Natural killer cell (primary cell): Measurements from ENCODE around the gene OR5B2. TPM values are rescaled to one million over a fixed set of nuclear protein-coding genes. Genes with fewer than 3 reads are reported as not detected.

ENCODE experiments used
- ATAC-seq, 3 donors: fragments of 150-1000 bp in 2 of 3; fragments of 200-7000 bp in 1 of 3; cut with Tn5 transposase; 1 replicate in 1 of 3; 2 replicates in 2 of 3; pipeline ENCODE4 v1.10.0; 2021; ENCODE audit warnings: mild to moderate bottlenecking in 2 of 3, moderate library complexity in 2 of 3
- DNase-seq, 2 donors: peaks; one replicate each; pipeline versions ENCODE4 v3.0.0 to v3.0.0-alpha.2; 2013 to 2021; ENCODE audit warnings: mixed read lengths in 1 of 2
- H3K27ac ChIP-seq: one replicate; pipeline ENCODE4 v1.5.1; 2013; ENCODE audit warnings: mild to moderate bottlenecking, low read length
- H3K27me3 ChIP-seq: one replicate; pipeline ENCODE4 v1.6.1; 2013; ENCODE audit warnings: low read length; ENCODE audit not compliant: control insufficient read depth, insufficient read depth
- H3K36me3 ChIP-seq: one replicate; pipeline ENCODE4 v1.6.1; 2013; ENCODE audit warnings: low read length; ENCODE audit not compliant: control insufficient read depth, insufficient read depth
- H3K4me1 ChIP-seq: one replicate; pipeline ENCODE4 v1.6.1; 2013; ENCODE audit warnings: low read length; ENCODE audit not compliant: control insufficient read depth, insufficient read depth
- H3K4me3 ChIP-seq: one replicate; pipeline ENCODE4 v1.5.1; 2013; ENCODE audit warnings: low read length
- H3K9me3 ChIP-seq: one replicate; pipeline ENCODE4 v1.6.1; 2013; ENCODE audit warnings: low read length; ENCODE audit not compliant: control insufficient read depth, insufficient read depth
- H3K27ac Mint-ChIP-seq, 2 donors: one replicate each; pipeline ENCODE4 v1.8.0; 2022; ENCODE audit warnings: mild to moderate bottlenecking in 2 of 2, mixed read lengths in 2 of 2, moderate library complexity in 1 of 2
- H3K27me3 Mint-ChIP-seq, 2 donors: one replicate each; pipeline ENCODE4 v1.8.0; 2022; ENCODE audit warnings: low read depth in 2 of 2, mixed read lengths in 2 of 2
- H3K36me3 Mint-ChIP-seq: one replicate; pipeline ENCODE4 v1.8.0; 2022; ENCODE audit warnings: mixed read lengths
- H3K4me1 Mint-ChIP-seq, 2 donors: one replicate each; pipeline ENCODE4 v1.8.0; 2022; ENCODE audit warnings: mixed read lengths in 2 of 2
- H3K4me3 Mint-ChIP-seq: one replicate; pipeline ENCODE4 v1.8.0; 2022; ENCODE audit warnings: mild to moderate bottlenecking, moderate library complexity, mixed read lengths
- H3K9me3 Mint-ChIP-seq, 2 donors: one replicate each; pipeline ENCODE4 v1.8.0; 2022; ENCODE audit warnings: mixed read lengths in 2 of 2
- WGBS: methylation state at CpG from one replicate; pipeline ENCODE4 v1.1.7; 2013; ENCODE audit warnings: missing lambda C conversion rate; ENCODE audit not compliant: insufficient coverage; 5-methylcytosine and 5-hydroxymethylcytosine counted together
- intact Hi-C: fragments of 100-400 bp; cut with micrococcal nuclease; formaldehyde crosslinking; loops from one replicate; pipeline ENCODE4 v1.14.2; 2022
- total RNA-seq, 4 donors: library from RNA; stranded (reverse); fragments of 120-200 nt in 1 of 4; gene quantifications; one replicate each; pipeline versions ENCODE4 v1.2.3 to v1.2.4, GENCODE V29; 2013 to 2022
- TF ChIP-seq, protein P1 (sequence below): fragments of 200-600 bp; IDR thresholded peaks from one replicate; pipeline ENCODE4 v1.8.0; 2022; ENCODE audit warnings: antibody characterized with exemption

Gene OR5B2
- total RNA-seq, 3 donors from 2014 or later (not counting 1 experiment from before 2014, with no cell fraction given): not detected

DNA sequence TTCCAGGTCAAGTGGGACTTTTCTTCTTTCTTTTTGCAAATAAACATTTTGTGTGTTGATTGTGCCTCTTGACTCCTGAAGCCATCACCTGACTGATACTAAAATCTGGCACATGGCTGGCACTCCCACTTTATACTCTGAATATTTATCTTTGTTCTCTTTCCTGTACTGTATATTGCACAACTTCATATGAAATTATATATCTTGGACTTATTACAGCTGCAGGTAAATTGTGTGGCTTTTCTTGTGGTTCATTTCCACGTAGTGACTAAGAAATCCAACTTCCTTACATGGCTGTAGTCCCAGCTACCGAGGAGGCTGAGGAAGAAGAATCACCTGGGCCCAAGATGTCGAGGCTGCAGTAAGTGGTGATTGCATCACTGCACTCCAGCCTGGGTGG lies 37.8 kb upstream of the OR5B2 start:
- ATAC-seq (no peak), DNase-seq (no peak)
- Mint-ChIP-seq H3K9me3 (peaks cover 0 to 4% of the 10 kb centered on the region in 2 donors), H3K36me3 (no peaks in the 10 kb centered on the region), H3K4me3 (no peak overlapping the region), H3K27me3 (peaks cover 6 to 7% of the 10 kb centered on the region in 2 donors), H3K27ac (no peak overlapping the region), H3K4me1 (no peaks in the 10 kb centered on the region)
- intact Hi-C loops: no loop called here
- H3K9me3 ChIP-seq: no peaks in the 10 kb centered on the region
- no peaks in the 10 kb centered on the region for H3K4me1 ChIP-seq
- no peak overlapping the region for H3K4me3 ChIP-seq
- H3K27ac ChIP-seq: no peak overlapping the region
- 40% methylated on average over 3 of the region's 3 CpGs for WGBS
- TF ChIP-seq, protein P1, sequence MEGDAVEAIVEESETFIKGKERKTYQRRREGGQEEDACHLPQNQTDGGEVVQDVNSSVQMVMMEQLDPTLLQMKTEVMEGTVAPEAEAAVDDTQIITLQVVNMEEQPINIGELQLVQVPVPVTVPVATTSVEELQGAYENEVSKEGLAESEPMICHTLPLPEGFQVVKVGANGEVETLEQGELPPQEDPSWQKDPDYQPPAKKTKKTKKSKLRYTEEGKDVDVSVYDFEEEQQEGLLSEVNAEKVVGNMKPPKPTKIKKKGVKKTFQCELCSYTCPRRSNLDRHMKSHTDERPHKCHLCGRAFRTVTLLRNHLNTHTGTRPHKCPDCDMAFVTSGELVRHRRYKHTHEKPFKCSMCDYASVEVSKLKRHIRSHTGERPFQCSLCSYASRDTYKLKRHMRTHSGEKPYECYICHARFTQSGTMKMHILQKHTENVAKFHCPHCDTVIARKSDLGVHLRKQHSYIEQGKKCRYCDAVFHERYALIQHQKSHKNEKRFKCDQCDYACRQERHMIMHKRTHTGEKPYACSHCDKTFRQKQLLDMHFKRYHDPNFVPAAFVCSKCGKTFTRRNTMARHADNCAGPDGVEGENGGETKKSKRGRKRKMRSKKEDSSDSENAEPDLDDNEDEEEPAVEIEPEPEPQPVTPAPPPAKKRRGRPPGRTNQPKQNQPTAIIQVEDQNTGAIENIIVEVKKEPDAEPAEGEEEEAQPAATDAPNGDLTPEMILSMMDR: no peak
- no peaks in the 10 kb centered on the region for H3K36me3 ChIP-seq
- peaks cover 2% of the 10 kb centered on the region for H3K27me3 ChIP-seq

DNA sequence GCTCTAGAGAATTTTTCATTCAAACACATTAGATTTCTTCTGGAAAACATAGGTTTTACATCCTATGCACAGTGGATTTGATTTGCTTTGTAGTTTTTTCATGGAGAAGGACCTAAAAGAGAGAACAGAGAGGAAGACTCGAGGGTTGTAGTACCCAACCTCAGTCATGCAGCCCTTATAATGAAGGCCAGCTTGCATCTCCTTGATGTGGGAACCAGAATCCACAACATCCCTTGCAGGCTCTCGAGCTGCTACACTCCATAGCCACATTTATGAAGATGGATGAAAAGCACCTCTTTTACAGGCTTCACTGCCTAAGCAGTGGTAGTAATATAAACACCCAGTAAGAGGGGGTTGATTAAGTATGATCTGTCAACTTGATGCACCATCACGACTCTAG lies 23.7 kb upstream of the OR5B2 start:
- Mint-ChIP-seq H3K4me1 (no peaks in the 10 kb centered on the region), H3K27me3 (peaks cover 9 to 21% of the 10 kb centered on the region in 2 donors), H3K4me3 (no peak overlapping the region), H3K9me3 (peaks cover 0 to 2% of the 10 kb centered on the region in 2 donors), H3K27ac (no peak overlapping the region), H3K36me3 (no peaks in the 10 kb centered on the region)
- Histone ChIP-seq H3K4me3 (no peak overlapping the region), H3K36me3 (no peaks in the 10 kb centered on the region), H3K9me3 (no peaks in the 10 kb centered on the region), H3K27ac (no peak overlapping the region), H3K4me1 (no peaks in the 10 kb centered on the region), H3K27me3 (peaks cover 2% of the 10 kb centered on the region)
- no peak for DNase-seq
- intact Hi-C loops: no loop called here
- WGBS: 24% methylated on average over 2 of the region's 3 CpGs
- TF ChIP-seq, protein P1: no peak
- no peak for ATAC-seq

DNA sequence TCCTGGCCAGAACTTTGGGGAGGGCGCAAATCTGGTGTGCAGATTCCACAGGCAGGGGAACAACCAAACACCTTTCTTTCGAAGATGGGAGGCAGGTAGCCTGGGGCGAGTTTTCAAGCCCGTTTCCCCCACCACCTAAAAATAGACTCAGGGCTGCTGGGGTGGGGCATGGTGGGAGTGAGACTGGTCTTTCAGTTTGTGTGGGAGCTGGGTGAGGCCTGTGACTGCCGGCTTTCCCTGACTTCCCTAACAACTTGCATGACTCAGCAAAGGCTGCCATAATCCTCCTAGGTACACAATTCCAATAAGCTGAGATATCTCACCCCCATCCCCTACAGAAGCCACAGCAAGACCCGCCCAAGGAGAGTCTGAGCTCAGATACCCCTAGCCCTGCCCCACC lies 18.4 kb upstream of the OR5B2 start:
- intact Hi-C loops: no loop called here
- Mint-ChIP-seq H3K9me3 (peaks cover 0 to 2% of the 10 kb centered on the region in 2 donors), H3K27me3 (peaks cover 0 to 18% of the 10 kb centered on the region in 2 donors), H3K36me3 (no peaks in the 10 kb centered on the region), H3K4me3 (no peak overlapping the region), H3K27ac (no peak overlapping the region), H3K4me1 (no peaks in the 10 kb centered on the region)
- Histone ChIP-seq H3K27ac (no peak overlapping the region), H3K36me3 (no peaks in the 10 kb centered on the region), H3K27me3 (no peaks in the 10 kb centered on the region), H3K9me3 (peaks cover 3% of the 10 kb centered on the region), H3K4me3 (no peak overlapping the region), H3K4me1 (no peaks in the 10 kb centered on the region)
- 94% methylated on average over 5 of the region's 6 CpGs for WGBS
- TF ChIP-seq, protein P1: no peak
- ATAC-seq (no peak), DNase-seq (no peak)

DNA sequence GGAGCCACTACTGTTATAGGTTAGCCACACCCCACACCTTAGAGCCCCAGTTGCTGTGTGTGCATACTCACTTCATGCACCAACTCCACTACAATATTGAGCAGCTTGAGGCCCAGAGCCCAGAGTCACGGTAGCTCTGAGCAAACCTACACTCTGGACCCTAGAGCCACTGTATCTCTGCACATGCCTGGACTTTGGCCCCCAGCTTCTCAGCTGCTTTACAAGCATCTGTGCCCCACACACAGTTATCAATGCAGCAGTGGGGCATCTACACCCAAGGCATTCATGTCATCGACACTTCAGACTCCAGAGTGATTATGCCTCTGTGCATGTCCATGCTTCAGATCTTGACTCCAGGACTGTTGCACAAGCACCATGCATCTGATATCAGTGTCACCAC lies 16.4 kb upstream of the OR5B2 start:
- Histone ChIP-seq H3K9me3 (peaks cover 3% of the 10 kb centered on the region), H3K4me3 (no peak overlapping the region), H3K4me1 (no peaks in the 10 kb centered on the region), H3K27me3 (no peaks in the 10 kb centered on the region), H3K27ac (no peak overlapping the region), H3K36me3 (no peaks in the 10 kb centered on the region)
- no peak for ATAC-seq
- Mint-ChIP-seq H3K9me3 (peaks cover 1 to 2% of the 10 kb centered on the region in 2 donors), H3K27ac (no peak overlapping the region), H3K4me1 (no peaks in the 10 kb centered on the region), H3K36me3 (no peaks in the 10 kb centered on the region), H3K27me3 (peaks cover 13 to 19% of the 10 kb centered on the region in 2 donors), H3K4me3 (no peak overlapping the region)
- TF ChIP-seq, protein P1: no peak
- DNase-seq: no peak
- 92% methylated on average over 2 of the region's 2 CpGs for WGBS
- intact Hi-C loops: no loop called here
